ENCODE results near the gene OTOG.
"Not testable (repeated sequence)": the region's sequence is repeated elsewhere in the genome, so short reads cannot be mapped to it uniquely, and the experiment has no call there.

The OTOG gene

GRCh38 chr11:17607083-17607429, 60.0 kb downstream of the OTOG start:
- no peak for DNase-seq

- DNase-seq: no peak
Observed at GRCh38 chr11:17607591-17608570, 60.8 kb downstream of the OTOG start.

- no peak for DNase-seq
Observed at GRCh38 chr11:17608821-17609220, 61.8 kb downstream of the OTOG start.

- DNase-seq: no peak
Observed at GRCh38 chr11:17609291-17610084, 62.4 kb downstream of the OTOG start.

DNA sequence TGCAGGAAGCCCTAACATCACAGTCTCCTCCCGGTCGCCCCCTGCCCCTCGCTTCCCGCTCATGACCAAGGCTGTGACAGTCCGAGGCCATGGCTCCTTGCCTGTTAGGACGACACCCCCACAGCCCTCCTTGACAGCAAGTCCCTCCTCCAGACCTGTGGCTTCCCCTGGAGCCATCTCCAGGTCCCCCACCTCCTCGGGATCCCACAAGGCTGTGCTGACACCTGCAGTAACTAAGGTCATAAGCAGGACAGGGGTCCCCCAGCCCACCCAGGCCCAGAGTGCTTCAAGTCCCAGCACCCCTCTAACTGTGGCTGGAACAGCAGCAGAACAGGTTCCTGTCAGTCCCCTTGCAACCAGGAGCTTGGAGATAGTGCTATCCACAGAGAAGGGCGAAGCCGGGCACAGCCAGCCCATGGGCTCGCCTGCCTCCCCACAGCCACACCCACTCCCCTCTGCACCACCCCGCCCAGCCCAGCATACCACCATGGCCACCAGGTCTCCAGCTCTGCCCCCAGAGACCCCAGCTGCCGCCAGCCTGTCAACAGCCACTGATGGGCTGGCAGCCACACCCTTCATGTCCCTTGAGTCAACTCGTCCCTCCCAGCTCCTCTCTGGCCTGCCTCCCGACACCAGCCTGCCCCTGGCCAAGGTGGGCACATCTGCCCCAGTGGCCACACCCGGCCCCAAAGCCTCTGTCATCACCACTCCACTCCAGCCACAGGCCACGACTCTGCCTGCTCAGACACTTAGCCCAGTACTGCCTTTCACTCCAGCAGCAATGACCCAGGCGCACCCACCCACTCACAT, 63.2 kb downstream of the OTOG start:
- DNase-seq: no peak

- no peak for DNase-seq
Observed at GRCh38 chr11:17611049-17611448, 64.0 kb downstream of the OTOG start.

DNA sequence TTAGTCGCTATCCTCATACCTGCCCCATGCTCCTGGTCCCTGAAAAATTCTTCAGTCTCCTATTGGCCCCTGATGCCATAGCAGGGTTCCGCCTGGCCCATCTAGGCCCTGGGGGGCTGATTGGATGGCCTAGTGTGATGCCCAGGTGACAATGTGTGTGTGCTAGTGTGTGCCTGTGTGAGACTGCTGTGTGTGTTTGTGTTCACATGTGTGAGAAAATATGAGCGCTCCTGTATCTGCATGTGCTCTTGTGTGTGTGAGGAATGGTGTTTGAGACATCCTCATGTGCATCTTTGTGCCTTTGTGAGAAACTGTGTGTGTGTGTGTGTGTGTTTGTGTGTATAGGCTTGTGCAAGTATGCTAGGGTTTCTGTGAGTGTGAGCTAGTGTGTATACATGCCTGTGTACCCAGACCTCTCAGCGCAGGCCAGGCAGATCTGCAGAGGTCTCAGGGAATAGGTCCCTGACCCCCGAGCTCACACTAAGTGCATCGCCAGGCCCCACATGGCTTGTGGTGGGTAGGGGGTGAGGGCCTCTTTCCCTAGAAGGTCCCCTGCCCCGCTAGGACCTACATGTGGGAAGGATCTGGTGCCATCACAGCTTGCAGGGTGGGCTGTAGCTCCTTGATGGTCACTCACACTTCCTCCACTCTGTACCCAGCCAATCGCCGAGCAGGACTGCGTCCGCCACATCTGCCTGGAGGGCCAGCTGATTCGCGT, 64.6 kb downstream of the OTOG start:
- DNase-seq: no peak

DNA sequence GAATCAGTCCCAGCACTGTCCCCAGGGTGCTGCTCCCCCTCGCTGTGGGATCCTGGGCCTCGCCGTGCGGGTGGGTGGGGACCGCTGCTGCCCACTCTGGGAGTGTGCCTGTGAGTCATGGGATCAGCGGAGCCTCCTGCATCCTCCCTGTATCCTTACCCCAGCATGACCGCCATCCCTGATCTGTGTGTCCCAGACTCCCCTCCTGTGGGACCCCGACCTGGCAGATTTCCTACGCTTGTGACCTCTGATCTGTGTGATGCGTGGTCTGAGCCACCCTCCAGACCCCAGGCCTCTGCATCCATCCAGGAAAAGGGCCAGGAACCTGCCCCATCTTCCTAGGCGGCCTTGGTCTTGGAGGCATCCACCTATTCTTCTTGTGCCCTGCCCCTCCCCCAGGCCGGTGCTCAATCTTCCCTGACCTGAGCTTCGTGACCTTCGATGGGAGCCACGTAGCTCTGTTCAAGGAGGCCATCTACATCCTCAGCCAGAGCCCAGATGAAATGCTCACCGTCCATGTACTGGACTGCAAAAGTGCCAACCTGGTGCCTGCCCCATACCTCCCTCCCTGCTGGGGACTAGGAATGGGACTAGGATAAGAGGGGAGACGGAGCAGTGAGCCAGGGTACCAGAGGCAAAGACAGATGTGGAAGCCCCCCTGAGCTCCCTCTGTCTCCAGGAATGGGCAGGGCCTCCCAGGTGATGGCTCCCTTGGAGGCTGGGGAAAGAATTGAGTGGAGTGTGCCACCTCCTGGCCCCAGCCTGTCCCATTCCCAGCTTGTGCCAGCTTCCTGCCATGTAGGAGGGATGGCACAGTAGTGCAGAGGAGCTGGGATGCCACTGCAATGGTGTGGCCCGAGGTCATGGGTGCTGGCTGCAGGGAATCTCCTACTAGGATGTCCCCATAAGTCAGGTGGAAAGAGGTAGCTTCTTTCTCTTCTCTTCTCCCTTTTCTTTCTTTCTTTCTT, 65.4 kb downstream of the OTOG start:
- no peak for DNase-seq

DNA sequence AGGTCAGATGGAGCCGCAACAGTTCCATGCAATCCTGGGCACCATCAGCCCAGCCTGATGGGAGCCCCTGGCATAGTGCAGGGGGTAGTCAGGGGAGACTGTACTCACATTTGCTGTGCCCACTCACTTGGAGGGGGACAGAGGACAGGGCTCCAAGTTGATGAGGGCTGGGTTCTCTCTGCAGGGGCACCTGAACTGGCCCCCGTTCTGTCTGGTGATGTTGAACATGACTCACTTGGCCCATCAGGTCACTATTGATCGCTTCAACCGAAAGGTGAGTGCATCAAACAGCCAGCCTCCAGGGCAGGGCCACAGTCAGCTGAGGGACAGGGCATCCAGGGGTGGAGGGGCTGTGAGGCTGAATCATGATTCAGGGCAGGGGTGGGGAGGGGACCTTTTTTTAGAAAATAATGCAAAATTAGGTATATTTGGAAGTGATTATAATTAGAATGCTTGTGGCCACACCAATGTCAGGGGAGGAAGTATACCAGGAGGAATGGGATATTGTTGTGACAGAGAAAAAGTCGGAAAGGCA, 66.4 kb downstream of the OTOG start:
- no peak for DNase-seq

GRCh38 chr11:17613983-17614382, 66.9 kb downstream of the OTOG start:
- DNase-seq: no peak

- not testable (repeated sequence) for DNase-seq
Observed at GRCh38 chr11:17622711-17623110, 75.7 kb downstream of the OTOG start.

- DNase-seq: no peak
Observed at GRCh38 chr11:17629113-17629512, 82.1 kb downstream of the OTOG start.

DNA sequence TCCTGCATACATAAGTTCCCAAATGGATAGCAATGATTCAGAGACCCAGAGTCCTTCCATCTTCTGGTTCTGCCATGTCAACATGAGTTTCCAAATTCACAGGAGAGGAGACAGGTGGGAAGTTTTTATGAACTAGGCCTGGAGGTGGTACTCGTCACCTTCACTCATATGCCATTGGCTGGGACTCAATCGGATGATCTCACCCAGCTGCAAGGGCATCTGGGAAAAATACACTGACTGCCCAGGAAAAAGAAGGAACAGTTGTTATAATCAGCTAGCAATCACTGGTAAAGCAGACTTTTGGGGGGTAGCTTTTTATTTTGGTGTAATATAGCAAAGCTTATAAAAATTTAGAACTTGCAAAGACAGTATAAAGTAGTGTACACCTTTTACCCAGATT, 83.9 kb downstream of the OTOG start:
- DNase-seq: no peak

DNA sequence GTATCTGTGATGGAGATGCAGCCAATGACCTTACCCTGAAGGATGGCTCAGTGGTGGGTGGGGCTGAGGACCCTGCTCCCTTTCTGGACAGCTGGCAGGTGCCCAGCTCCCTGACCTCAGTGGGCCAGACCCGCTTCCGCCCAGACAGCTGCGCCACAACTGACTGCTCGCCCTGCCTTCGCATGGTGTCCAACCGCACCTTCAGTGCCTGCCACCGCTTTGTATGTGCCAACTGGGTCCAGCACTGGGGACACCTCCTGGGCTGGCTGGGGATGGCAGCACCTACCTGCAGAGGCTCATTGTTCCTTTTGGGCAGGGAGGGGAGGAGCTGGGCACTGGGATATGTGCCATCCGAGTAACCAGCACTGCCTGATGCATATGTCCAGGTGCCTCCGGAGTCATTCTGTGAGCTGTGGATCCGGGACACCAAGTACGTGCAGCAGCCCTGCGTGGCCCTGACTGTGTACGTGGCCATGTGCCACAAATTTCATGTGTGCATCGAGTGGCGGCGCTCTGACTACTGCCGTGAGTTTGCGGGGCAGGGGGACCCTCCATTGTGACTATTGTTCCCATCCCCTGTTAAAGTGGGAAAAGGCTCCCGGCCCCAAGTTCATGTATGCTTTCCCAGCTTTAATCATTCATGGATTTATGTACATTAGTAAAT, 84.8 kb downstream of the OTOG start:
- no peak for DNase-seq

GRCh38 chr11:17633279-17633986, 86.4 kb downstream of the OTOG start:
- DNase-seq: no peak

DNA sequence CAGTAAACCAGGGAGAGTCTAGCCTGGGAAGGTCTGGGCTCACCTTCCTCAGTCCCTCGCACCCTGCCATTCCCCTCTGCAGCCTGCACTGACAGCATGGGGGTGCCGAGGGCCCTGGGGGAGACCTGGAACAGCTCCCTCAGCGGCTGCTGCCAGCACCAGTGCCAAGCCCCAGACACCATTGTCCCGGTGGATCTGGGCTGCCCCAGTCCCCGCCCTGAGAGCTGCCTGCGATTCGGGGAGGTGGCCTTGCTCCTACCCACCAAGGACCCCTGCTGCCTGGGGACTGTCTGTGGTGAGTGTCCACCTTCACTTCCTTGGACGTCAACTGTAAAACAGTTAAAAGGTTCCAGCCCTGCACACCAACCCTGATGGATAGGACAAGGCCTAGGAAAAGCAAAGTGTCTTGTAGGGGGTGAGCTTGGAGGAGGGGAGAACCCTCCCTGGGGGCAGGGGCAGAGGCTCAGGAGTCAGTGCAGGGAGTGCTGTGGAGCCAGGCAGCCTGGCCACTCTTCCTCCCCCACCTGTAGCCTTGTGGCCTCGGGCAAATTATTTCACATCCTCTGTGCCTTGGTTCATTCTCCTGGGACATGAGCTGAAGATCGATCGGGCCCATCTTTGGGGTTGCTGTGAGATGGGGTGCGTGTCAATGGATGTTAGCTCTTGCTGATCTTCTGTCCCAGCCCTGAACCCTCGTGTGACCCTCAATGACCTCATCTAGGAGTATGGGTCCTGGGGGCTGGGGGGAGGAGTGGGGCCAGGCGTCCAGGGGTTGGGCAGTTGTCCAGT, 87.1 kb downstream of the OTOG start:
- DNase-seq: no peak

DNA sequence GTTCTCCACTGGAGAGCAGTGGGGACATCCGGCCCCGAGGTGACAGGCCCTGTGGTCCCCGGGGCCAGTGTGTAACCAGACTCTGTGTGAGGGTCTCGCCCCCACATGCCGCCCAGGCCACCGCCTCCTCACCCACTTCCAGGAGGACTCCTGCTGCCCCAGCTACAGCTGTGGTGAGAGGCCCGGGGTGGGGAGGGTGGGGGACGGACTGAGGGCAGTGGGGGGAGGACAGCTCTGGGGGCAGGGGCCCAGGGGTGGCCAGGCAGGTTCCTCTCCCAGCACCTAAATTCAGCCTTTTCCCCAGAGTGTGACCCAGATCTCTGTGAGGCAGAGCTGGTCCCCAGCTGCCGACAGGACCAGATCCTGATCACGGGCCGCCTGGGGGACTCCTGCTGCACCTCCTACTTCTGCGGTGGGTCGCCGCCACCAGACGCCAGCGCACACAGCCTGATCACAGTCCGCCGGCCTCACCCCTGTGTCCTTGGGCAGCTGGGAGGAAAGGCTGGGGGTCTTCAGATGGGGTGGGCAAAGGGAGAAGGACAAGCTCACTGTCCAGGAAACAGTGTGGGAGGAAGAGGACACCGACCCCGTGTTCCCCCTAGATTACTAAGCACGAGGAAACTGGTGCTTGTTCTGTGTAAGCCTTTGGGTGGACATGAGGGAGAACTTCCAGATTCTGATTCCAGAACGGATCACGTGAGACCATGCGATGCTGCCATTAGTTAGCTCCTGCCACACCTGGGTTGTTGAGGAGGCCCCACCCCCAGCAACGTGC, 87.9 kb downstream of the OTOG start:
- DNase-seq: no peak

GRCh38 chr11:17635551-17635938, 88.5 kb downstream of the OTOG start:
- no peak for DNase-seq

All from NK-92 treated with Interleukin-12 subunit alpha and Interleukin-12 subunit beta, amount 100 ng/mL, for 24 hours (cell line).